ENCODE measurements around the gene PHF23.

Gene PHF23

DNA sequence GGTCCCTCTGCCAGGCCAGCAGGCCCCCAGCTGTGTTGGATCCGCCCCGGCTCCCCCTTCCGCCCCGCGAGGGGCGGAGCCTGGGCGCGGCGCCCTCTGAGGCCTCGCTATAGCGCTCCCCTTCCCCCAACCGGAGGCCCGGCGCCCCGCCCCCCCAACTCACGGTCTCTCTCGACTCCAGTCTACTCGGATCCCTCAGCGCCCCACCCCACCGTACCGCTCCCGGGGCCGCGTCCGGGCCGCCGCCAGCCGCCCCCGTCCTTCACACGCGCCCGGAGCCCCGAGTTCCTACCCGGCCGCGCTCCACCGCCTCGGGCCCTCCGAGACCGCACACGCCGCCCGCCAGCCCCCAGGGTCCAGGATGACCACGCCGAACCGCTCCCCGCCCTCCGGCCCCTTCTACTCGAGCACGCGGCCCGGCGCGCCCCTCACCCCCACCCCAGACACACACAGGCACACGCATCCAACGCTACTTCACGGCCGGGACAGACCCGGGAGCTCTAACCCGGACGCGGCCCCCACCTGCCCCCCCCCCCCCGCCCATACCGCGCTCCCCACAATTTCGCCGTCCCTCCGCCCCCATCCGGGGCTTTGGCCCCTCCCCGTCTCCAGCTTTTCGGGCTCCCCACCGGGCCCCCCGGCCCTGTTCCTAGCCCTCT, 1.4 kb downstream of the PHF23 start:
- DNase-seq: peak; percentile 93

DNA sequence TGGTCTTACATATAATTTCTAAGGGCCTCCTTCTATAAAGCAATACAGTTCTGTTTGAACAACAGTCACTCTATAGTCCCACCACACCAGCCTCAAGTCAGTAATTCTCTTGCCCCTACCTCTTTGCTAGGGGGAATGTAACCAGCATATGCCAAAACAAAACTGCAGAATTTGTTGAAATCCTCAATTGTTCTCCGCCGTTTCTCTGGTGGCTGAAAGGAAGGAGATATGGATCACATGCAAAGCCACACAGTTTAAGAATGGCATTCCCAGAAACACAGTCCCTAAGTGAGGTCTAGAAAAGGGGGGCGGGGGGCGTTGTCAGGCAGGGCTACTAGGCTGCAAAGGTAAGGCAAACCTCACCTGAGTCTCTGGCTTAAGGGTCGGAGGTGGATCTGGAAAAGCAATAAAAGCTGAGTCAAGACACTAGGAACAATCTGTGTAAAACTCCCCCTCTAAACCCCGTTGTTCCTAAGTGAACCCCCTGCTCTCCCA, 1.9 kb downstream of the PHF23 start:
- DNase-seq: no peak

DNA sequence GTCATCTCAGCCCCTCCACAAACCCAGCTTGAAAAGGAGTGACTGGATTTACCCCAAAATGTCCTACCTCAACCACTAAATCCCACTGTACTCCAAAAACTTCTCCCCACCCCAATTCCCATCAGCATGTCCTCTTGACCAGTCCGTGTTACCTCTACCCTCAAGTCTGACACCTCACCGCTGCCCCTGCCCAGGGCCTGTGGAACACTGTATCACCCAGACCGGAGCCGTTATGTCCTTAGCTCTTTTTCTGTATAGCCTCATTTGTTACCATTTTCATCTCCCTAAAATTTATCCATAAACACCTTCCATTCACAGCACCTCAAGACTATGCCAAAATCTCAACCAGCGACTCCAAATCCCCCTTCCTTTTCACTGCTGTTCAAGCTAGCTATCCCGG, 2.4 kb downstream of the PHF23 start:
- no peak for DNase-seq

DNA sequence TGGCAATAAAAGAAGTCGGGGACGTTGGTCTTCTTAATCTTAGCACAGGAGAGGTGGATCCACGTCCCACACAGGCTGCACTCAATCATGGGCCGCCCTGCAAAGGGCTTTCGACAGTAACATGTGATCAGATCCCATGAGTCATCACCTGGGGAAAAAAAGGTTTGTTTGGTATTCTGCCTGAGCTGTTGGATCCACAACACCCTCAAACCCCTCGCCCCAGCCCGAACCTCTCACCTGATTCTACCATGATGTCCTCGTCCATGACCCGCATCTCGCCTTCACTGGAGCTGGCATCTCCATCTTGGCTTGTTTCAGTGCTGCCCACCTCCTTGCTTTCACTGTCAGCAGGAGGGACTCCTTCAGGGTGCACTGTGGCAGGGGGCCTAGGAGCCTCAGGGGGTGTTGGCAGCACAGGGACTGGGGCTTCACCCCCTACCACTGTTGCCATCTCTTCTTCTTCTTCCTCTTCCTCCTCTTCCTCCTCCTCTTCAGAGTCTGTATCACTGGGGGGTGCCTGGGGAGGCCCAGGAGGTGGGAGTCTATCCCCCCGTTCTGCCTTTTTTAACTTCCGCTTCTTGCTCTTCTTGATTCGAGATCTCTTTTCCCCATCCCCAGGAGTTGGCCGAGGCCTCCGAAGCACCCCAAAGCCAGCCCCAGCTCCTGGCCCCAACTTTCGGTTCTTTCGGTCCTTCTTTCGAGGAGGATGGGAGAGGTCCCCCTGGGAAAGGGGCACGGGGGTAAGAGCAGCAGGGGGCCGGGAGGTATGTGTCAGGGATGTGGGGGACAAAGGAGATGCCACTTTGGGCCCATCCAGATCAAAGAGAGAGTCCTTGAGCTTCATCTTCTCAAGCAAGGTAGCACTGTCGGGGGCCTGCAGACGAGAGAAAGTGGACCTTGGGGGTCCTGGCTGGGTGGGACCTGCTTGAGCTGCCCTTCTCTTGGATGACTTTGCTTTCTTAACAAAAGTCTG, 3.3 kb downstream of the PHF23 start:
- no peak for DNase-seq

DNA sequence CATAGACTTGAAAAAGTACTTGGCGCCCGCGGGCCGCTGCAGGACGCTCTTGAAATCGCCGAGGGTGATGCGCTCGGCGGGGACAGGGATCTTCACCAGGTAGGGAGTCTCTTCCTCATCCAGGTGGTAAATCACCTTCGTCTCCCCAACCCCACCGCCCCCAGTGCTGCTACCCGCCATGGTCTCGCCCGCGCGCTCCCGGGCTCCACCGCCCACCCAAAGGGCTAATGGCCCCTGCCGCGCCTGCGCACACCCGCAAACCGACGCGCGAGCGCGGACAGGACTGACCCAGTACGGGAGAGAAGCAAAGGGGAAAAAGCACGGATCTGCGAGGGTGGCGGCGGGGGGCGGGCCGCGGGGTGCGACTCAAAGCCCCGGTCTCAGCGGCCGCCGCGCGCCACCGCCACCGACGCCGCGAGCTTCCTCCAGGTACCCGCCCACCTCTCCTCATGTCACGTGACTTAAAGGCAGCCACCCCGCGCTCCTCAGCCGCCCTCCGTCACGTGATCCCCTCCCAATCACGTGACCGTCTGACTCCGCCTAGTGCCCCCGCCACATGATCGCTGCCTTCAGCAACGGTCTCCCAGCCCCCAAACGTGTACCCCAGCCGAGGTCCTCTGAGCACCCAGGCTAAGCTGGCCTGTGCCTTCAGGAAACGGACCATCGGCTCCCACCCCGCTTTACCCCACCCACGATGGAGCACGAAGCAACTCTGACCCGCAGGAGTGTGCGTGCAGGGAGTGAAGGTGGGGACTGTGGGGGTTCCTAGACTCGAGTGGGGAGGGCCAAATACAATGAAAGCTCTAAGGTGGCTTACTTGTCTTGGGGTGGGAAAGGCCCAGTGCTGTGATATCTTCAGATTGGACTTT, 4.9 kb downstream of the PHF23 start, which contains the start of gene DVL2:
Gene DVL2 (minus strand): TSS at position 435 of the 869 bp plus-strand sequence. CDS start 255 bp downstream, at position 180.
- peak; percentile 96 for DNase-seq

DNA sequence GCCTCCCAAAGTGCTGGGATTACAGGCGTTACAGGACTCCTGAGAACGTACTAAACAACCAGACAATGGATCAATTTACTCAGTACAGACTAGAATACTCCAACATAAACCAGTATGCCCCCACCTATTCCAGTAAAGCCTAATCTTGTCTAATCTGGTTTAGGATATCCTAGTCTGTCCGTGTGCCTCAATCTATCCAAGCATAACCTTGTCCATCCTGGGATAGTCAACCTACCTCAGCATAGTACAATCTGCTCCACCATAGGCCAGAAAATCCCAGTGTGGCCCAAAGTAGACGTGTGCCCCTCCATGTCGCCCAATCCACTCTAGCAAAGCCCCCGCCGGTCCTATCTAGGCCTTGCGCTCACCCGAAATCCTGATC, 5.6 kb downstream of the PHF23 start:
- no peak for DNase-seq

DNA sequence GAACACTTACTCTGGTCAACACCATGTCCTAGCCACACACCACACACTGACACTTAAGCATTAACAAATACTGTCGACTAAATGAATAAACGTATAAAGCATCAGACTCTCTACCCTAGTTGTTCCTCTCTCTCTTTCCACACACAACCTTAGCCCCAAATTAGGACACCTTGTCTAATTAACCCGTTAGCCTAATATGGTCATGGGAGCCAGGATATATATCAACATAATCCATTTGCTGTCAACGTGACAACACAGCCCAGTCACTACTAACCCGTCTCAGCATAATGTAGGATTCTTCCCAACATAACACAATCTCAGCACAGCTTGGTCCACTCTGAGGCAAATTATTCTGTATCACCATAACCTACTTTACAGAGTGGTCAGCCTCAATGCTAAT, 7.1 kb downstream of the PHF23 start:
- DNase-seq: no peak

DNA sequence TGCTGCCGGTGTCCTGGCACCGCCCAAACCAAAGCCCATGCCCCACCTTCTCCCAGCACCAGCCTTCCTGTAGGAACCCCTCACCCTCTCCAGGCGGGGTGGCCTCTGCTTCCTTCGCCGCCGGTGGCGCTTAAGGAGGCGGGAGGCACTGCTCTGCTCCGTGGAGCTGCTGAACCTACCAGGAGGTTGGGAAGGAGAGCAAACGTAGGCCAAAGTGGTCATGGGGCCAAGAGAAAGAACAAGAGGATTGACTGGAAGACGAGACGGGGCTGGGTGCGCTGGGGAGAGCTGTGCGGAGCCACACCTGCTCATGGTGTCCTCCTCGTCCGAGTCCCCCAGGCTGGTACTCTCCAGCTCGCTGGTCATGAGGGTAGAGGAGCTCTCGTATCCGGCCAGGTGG, 9.8 kb downstream of the PHF23 start:
- DNase-seq: no peak

DNA sequence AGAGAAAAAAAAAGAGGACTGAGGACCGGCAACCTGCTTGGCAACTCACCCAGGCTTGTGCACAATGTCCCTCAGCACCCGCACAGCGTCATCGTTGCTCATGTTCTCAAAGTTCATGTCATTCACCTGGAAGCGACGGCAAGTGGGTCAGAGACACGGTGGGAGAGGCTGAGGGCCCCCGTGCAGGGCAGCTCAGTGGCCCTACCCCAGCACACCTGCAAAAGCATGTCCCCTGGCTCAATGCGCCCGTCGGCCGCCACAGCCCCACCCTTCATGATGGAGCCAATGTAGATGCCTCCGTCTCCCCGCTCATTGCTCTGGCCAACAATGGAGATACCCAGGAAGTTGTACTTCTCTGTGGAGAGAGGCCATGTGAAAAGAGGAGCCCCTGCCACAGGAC, 10.3 kb downstream of the PHF23 start:
- no peak for DNase-seq

DNA sequence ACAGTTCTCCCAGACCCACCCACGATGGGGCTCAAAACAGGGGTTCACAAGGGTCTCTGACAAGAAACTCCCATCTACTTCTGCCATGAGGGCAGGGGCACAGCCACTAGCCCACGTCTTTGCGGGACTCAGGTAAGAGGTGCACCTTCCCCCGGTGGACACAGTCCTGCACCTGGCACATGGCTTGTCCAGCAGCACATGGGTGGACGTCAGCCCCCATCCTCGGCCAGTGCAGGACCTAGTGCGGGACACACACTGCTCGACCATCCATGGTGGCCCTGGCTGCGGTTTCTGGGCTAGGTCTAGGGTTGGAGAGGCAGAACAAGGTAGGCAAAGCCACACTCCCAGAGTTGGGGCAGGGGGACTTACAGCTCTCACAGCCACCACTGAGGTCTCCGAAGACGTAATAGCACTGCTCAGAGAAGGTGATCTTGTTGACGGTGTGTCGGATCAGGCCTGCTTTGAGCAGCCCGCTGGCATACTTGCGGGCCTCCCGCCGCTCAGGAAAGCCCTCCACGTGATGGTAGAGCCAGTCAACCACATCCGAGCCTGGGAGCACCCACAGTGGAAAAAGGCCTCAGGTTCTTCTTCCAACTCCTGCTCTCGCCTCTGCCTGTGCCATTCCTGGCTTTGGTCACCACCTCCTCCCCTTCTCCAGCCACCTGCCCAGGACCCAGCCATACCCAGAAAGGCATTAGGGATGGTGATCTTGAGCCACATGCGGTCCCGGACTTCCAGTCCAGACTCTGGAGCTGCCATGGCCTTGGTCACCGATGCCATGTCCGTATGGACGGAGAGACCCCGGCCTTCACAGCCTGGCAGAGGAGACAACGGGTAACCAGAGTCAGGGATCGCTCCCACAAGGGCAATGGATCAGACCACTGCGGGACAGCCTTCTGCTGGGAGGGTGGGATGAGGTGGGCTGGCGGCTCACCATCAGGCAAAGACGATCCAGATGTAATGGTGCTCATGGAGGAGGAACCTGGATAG, 12.2 kb downstream of the PHF23 start:
- DNase-seq: no peak

DNA sequence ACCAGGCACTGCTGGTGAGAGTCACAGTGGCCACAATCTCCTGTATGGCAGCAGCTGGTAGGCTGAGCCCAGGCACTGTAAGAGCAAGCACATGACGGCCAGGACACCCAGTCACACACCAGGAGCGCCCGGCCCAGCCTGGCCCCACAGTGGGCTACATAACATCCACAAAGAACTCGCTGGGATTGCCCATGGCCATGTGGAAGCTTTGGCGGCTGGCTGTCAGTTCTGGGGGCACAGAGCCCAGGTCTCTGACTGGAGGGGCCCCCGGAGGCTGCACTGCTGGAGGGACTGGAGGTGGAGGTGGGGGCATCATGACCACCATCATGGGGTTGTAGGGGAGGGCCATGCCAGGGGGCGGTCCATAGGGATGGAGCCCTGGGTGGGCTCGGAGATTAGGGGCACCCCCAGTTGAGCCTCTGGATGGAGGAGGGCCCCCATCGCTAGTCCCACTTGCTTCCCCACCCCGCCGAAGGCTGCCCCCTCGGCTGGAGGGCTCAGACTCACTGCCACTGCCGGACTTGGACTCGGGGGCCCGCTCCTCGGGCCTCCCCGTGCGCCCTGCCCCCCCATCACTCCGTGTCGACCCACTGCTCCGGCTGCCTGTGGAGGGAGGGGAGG, 13.4 kb downstream of the PHF23 start:
- DNase-seq: no peak

DNA sequence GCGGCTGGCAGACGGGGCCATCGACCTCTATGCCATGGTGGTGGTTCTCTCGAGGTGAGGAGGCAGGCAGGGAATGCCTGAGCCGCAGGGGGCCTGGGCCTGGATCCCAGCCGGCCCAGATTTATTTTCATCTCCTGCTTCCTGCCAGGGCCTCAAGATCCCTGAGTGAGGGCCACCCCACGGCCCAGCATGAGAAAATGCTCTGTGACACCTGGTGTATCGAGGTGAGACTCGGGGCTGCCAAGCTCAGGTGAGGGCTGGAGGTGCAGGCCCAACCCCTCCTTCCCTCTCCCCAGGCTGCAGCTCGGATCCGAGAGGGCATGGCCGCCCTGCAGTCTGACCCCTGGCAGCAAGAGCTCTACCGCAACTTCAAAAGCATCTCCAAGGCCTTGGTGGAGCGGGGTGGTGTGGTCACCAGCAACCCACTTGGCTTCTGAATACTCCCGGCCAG, 14.6 kb downstream of the PHF23 start:
- DNase-seq: no peak

DNA sequence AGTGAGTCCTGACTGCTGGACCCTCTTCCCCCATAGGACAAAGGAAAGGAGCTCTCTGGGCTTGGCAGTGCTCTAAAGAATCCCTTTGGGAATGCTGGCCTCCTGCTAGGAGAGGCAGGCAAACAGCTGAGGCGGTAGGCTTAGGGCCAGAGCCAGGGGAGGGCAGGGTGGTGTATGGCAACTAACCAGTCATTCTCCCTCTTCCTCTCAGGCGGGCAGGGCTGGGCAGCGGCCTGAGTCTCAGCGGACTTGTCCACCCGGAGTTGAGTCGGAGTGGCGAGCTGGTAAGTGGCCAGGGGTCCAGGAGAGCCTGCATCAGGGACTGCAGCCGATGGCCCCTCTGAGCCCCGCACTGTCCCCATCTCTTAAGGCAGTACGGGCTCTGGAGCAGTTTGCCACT, 15.1 kb downstream of the PHF23 start:
- no peak for DNase-seq

DNA sequence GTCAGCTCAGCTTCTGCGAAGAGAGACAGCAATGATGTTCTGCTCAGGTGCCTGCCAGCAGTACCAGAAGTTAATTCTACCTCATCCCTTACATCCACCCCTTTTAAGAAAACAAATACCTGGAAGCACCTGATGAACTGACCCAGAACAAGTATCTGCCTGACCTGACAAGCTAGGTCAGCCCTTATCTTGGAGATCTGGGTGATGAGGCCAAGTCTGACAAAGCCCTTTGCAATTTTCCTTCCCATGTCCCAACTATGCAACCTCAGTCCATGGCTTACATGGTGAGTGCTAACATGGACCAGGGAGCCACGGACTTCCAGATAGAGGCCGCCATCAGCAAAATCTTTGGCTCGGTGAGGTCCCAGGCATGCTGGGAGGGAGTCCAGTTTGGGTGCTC, 15.9 kb downstream of the PHF23 start:
- no peak for DNase-seq

DNA sequence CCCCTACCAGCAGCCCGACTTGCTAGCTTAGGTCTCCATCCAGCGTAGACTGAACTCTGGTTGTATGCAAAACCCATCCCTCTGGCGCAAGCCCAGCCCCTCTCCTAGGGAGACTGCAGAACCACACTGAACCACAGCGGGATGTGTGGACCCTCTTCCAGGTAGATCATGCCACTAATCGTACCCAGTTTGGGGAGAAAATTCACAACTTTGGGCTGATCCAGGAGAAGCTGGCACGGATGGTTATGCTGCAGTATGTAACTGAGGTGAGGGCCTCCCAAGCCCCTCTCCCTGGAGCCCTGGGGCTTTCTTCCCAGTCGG, 16.3 kb downstream of the PHF23 start:
- no peak for DNase-seq

DNA sequence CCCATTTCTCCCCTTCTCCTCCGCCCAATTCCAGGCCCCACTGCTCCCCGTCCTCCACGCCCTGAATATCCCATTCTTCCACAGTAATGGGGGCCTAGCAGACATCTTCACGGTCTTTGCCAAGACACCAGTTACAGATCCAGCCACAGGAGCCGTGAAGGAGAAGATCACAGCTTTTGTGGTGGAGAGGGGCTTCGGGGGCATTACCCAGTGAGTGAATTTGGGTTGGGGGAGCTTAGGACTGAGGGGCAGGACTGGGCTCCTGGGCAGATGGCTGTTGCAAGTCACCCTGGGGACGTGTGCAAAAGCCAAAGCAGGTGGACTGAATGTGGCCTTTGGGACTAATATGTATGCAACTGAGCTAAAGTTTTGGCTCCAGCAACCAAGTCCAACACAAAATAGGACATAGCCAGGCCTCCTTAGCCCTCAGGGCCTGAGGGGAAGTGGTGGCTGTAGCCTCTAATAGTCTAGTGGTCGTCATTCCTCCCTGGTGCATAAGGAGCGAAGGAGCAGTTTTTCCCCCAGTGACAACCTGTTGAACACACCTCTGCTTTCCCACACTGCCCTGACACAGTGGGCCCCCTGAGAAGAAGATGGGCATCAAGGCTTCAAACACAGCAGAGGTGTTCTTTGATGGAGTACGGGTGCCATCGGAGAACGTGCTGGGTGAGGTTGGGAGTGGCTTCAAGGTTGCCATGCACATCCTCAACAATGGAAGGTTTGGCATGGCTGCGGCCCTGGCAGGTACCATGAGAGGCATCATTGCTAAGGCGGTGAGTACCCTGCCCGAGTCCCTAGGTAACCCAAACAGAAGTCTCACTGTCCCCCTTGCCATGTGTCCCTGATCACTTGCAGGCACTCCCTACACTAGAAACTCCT, 16.9 kb downstream of the PHF23 start:
- DNase-seq: no peak

DNA sequence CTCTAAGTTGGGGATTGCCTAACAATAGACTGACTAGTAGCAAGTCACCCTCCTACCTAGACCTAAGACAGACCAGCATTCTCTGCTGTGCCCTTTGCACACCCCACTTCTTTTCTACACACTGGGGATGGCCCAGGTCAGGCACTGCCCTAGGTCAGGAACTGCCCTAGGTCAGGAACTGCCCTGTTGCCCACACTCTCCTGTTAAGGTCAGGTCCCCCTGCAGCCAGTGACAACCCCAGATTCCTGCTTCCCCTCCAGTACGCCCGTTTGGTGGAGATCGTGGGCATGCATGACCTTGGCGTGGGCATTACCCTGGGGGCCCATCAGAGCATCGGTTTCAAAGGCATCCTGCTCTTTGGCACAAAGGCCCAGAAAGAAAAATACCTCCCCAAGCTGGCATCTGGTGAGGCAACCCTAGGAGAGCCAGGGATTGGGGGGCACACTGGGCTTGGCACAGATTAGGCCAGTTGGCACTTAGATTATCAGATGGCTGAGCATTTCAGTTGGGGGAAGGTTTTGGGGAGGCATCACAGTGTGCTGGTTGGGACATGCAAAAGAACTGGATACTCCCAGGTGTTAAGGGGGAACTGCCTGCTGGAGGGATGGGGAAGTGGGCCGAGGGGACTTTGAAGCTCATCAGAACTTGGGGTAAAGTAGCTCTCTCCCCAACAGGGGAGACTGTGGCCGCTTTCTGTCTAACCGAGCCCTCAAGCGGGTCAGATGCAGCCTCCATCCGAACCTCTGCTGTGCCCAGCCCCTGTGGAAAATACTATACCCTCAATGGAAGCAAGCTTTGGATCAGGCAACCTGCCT, 17.8 kb downstream of the PHF23 start:
- no peak for DNase-seq

DNA sequence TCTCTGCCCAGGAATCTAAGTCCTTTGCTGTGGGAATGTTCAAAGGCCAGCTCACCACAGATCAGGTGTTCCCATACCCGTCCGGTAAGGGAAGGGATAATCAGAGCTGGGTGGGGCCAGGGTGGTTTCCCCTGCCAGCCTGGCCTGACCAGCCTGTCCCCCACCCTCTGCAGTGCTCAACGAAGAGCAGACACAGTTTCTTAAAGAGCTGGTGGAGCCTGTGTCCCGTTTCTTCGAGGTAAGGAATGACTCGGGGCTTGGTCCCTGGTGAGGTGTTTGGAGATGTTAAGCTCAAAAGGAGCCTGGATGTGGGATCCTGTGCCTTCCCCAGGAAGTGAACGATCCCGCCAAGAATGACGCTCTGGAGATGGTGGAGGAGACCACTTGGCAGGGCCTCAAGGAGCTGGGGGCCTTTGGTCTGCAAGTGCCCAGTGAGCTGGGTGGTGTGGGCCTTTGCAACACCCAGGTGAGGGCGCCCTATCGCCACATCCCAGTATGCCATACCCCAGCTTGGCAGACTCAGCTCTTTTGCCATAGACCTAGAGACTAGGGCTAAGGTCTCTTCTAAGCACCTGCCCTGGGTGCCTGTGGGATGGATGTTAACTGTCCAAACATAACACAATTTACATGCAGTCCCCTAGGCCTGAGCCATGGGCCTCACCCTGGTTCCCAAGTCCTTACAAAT, 18.5 kb downstream of the PHF23 start:
- DNase-seq: peak; percentile 76

Data from stimulated activated CD8-positive, alpha-beta memory T cell treated with anti-CD3 and anti-CD28 coated beads, Interleukin-4, amount 100 ng/mL, for 48 hours (primary cell).